ENCODE measurements around the gene DLL4.

DLL4 gene

GRCh38 chr15:40915679-40916078, 13.5 kb upstream of the DLL4 start:
- TF ChIP-seq CTCF (conservative IDR thresholded peaks at IDR 0.05) = no peak
- no peak overlapping the region for H3K27ac ChIP-seq

- no peak for TF ChIP-seq CTCF (conservative IDR thresholded peaks at IDR 0.05)
- no peak overlapping the region for H3K27ac ChIP-seq
Measured at GRCh38 chr15:40917585-40917984, 11.6 kb upstream of the DLL4 start.

DNA sequence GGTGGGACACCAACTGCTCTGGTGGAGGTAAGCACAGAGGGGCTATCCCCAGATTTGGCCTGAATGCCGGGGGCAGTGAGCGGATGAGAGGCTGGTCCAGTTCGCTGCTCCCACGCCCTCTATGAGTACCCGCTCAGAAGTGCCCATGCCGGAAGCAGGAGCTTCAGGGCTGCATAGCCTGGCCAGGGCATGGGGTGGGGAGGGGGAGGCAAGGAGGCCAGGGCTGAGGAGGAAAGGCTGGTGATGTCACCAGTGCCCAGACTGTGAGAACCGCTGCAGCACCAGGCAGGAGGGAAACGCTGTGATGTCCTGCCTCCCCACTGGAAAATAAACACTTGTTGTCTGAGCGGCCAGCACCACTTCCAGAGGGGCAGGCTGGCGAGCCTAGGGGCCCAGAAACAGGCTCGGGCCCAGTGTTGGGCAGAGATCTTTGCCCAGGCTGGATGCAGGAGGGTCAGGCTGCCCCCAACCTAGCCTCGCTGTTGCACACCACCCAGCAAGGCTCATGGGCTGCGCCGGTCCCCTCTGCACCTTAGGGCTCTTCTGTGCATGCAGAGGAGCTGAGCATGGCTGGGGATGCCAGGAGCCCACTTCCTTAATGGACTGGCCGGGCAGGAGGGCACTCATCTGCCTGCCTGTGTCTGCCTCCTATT, 10.9 kb upstream of the DLL4 start:
- no peak for TF ChIP-seq CTCF (conservative IDR thresholded peaks at IDR 0.05)

DNA sequence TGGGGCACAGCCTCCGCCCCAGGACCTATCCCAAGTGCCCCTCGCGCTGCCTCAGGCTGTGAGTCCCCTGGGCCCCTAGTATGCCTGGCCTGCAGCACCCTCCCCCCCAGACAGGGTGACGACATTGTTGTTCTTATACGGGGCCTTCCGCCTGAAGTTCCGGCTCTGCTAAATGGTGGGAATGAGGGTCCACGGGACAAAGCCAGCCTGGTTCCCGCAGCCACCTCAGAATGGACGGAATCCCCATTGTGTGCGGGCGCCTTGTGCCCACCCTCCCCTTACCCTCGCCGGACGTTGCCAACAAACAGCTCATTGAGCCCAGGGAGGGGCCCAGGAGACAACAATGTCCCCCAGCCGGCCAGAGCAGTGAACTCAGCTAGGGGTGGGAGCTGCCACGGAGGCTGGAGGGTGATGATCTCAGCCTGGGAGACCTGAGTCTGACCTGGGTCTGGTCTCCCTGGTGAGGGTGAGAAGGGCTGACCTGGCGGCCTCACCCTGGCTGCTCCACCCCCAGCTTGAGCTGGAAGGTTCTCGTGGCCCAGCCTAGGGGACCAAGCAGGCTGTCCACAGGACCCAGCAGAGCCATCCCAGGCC, 10.2 kb upstream of the DLL4 start:
- H3K27ac ChIP-seq = no peak overlapping the region

More for the DNA sequence above, 10.9 kb upstream of the DLL4 start:
- no peak overlapping the region for H3K27ac ChIP-seq

GRCh38 chr15:40921949-40922607, 7.1 kb upstream of the DLL4 start:
- H3K27ac ChIP-seq = no peak overlapping the region
- TF ChIP-seq CTCF (conservative IDR thresholded peaks at IDR 0.05) = no peak

More for the DNA sequence above, 10.2 kb upstream of the DLL4 start:
- TF ChIP-seq CTCF (conservative IDR thresholded peaks at IDR 0.05) = no peak

DNA sequence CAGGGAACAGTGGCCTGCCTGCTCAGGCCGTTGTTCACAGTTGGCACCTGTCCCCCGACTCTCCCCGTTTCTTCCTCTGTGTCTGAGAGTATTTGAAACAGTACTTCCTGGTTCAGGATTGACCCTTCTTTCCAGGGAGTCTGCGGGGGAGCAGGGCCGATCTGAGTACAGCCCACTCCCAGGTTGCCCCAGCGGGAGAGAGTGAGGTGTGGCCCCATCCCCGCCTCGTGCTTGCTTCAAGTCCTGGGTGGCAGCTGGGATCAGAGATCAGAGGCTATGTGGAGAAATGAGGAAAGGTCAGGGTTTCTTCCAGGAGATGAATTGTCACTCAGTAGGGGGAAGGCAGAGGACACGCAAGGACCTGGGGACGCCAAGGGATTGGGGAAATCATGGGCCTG, 6.5 kb upstream of the DLL4 start:
- TF ChIP-seq CTCF (conservative IDR thresholded peaks at IDR 0.05) = no peak
- no peak overlapping the region for H3K27ac ChIP-seq

- H3K27ac ChIP-seq = no peak overlapping the region
- TF ChIP-seq CTCF (conservative IDR thresholded peaks at IDR 0.05) = no peak
Measured at GRCh38 chr15:40923551-40923950, 5.6 kb upstream of the DLL4 start.

All from VCaP (cell line).